HEK293T (cell line): ENCODE results near the gene ESRRG.

Experiments used
- PKNOX1 ChIP-seq: fragments of 450-650 bp; IDR thresholded peaks from 2 replicates; pipeline ENCODE4 v1.6.1; 2016
- SP1 ChIP-seq: fragments of 450-650 bp; IDR thresholded peaks from 2 replicates; pipeline ENCODE4 v1.6.1; 2017
- SUZ12 ChIP-seq: fragments of 450-650 bp; IDR thresholded peaks from 2 replicates; pipeline ENCODE4 v1.6.1; 2016; ENCODE audit warnings: mild to moderate bottlenecking
- TARDBP ChIP-seq: fragments of 450-650 bp; IDR thresholded peaks from 2 replicates; pipeline ENCODE4 v1.6.1; 2016
- ZNF384 ChIP-seq: fragments of 450-650 bp; IDR thresholded peaks from 2 replicates; pipeline ENCODE4 v1.6.1; 2016

GRCh38 chr1:216606047-216606637, 117.1 kb downstream of the ESRRG start:
- TF ChIP-seq PKNOX1, result no peak
- TF ChIP-seq SUZ12, result no peak
- no peak for TF ChIP-seq TARDBP
- TF ChIP-seq SP1, result no peak
- TF ChIP-seq ZNF384, result no peak
